Central memory CD4-positive, alpha-beta T cell (primary cell): ENCODE data around the gene INPP4B.
"Not testable (repeated sequence)": the region's sequence is repeated elsewhere in the genome, so short reads cannot be mapped to it uniquely, and the experiment has no call there.

ENCODE experiments used
- DNase-seq: peaks from one replicate; pipeline ENCODE4 v3.0.0; 2022

The INPP4B gene

DNA sequence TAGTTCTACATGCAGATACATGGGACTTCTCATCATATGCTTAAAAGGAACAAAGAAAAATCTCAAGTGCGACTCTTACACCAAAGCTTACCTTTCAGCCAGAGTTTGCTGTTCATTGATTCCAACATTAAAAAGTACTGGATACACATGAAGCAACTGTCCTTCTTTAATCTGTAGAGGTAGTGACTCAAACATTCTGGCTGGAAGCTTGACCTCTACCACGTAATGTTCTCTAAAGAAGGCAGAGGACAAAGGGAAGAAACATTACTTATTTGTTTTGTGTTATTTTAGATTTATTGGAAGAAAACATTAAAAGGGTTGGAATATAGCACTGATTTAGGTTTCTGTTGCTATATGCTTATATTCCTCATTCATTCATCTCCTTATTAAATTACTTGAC lies 733.6 kb downstream of the INPP4B start:
- DNase-seq: no peak

- no peak for DNase-seq
Measured at GRCh38 chr4:142110136-142110535, 736.0 kb downstream of the INPP4B start.

- DNase-seq: no peak
Measured at GRCh38 chr4:142104041-142104440, 742.1 kb downstream of the INPP4B start.

- DNase-seq: no peak
Measured at GRCh38 chr4:142101401-142101800, 744.7 kb downstream of the INPP4B start.

- no peak for DNase-seq
Measured at GRCh38 chr4:142100941-142101340, 745.2 kb downstream of the INPP4B start.

GRCh38 chr4:142098900-142099545 lies 747.1 kb downstream of the INPP4B start:
- DNase-seq: no peak

- DNase-seq: no peak
Measured at GRCh38 chr4:142098380-142098779, 747.7 kb downstream of the INPP4B start.

- DNase-seq: no peak
Measured at GRCh38 chr4:142097015-142097414, 749.1 kb downstream of the INPP4B start.

DNA sequence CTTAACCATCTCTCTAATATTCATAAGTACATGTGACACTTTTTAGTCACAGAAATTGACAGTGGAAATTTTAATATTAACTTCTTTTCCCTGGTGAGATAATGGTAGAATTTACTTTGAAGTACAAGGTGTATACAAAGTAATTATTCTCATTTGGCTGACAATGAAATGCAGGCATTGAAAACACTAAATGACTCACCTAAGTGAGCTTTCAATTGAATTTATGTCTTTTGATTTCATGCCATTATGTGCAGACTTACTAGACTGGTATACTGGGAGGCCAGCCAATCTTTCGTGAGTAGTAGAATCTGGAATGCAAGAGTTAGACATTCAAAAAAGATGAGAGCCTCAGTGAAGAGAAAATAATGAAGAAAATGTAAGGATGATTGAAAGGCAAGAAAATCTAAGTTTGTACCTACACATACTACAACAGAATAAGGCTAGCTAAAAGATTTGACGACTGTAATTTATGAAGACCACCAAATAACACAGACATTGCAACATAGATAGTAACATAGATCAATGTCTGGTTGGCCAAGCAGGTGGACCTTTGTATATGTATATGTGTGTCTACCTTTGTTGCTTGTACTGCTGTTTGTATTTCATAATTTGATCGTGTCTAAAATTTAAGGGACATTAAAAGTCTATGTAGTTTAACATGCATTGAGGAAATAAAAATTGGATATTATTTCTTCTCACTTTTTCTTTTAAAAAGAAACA lies 750.1 kb downstream of the INPP4B start:
- DNase-seq: no peak

- DNase-seq: no peak
Measured at GRCh38 chr4:142092941-142093340, 753.2 kb downstream of the INPP4B start.

GRCh38 chr4:142091691-142092182 lies 754.4 kb downstream of the INPP4B start:
- no peak for DNase-seq

- DNase-seq: no peak
Measured at GRCh38 chr4:142091085-142091513, 755.0 kb downstream of the INPP4B start.

DNA sequence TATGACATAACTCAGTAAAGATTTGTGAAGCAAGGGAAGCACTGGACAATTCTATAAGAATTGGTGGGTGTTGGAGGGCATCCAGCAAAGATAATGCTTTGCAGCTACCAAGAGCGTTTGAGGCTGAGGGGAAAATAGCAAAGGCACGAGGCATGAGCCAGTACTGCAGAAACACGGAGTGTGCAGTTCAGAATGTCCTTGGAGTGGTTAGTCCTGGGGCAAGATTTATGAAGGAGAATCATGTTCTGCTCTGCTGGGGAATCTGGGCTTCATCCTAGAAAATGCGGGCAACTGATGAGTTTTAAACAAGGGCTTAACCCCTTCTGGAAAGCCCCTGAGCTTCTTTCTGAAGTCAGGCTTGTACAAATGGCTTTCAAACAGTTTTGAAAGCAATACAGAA lies 757.2 kb downstream of the INPP4B start:
- no peak for DNase-seq

GRCh38 chr4:142085513-142086292 lies 760.4 kb downstream of the INPP4B start:
- no peak for DNase-seq

GRCh38 chr4:142083264-142083663 lies 762.8 kb downstream of the INPP4B start:
- DNase-seq: no peak

GRCh38 chr4:142081025-142081424 lies 765.1 kb downstream of the INPP4B start:
- DNase-seq: no peak

GRCh38 chr4:142079959-142080358 lies 766.1 kb downstream of the INPP4B start:
- no peak for DNase-seq

DNA sequence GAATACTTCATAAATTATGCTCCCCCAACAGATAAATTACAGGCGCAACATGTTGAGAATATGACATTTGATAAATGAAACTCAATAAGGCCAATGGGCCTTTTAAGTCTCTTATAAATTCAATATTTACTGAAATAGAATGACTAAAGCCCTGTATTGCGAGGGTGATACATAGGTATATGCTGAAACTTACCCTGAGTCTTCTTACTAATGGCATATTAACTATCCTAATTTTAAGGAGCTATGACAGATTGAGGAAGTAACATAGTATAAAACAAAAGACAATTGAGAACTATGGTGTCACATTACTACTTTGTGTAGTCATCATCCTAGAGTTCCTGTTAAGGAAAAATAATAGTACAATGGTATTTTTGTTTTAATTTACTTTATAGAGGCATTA lies 769.1 kb downstream of the INPP4B start:
- no peak for DNase-seq

- DNase-seq: not testable (repeated sequence)
Measured at GRCh38 chr4:142068304-142068703, 777.8 kb downstream of the INPP4B start.

DNA sequence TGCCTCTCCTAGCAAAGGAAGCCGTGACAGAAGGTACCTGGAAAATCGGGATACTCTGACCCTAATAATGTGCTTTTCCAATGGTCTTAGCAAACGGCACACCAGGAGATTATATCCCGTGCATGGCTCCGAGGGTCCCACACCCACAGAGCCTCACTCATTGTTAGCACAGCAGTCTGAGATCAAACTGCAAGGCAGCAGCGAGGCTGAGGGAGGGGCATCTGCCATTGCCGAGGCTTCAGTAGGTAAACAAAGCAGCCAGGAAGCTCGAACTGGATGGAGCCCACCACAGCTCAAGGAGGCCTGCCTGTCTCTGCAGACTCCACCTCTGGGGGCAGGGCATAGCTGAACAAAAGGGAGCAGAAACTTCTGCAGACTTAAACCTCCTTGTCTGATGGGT lies 779.5 kb downstream of the INPP4B start:
- DNase-seq: not testable (repeated sequence)

DNA sequence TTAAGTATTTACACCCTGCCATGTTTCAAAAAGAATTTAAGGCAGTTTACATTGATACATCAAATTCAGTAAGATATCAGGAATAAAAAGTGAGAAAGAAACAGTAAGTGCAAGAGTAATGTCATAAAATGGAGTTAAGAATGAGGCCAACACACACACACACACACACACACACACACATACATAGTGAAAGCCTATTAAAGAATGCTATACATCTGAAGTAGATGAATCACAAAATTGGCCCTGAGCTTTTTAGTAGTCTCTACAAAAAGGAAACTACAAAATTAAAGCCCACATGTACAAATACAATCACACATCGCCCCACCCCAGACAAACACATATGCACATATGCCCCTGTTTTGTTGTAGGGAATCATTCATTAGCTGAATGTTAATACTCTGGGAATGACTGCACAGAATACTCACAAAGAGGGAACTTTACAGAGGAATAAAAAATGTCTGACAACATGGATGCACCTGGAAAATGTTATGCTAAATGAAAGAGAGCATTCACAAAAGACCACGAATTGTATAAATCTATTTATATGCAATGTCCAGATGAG lies 780.9 kb downstream of the INPP4B start:
- DNase-seq: no peak

DNA sequence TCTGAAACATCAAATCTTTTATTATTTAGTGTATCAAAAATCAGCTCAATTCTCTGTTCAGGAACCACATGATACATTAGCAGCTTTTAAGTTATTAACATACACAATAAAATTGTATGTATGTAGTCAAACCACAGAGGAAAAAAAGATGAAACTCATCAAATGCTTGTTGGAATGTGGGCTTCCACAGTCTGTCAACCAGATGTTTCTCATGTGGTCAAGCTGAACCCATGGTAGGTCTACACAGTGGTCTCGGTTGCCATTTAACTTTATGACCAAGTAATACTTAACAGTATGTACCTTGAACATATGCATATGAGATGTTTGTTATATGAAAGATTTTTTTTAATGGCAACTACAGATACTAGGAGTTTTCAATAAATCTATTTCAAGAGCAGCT lies 781.9 kb downstream of the INPP4B start:
- DNase-seq: no peak

DNA sequence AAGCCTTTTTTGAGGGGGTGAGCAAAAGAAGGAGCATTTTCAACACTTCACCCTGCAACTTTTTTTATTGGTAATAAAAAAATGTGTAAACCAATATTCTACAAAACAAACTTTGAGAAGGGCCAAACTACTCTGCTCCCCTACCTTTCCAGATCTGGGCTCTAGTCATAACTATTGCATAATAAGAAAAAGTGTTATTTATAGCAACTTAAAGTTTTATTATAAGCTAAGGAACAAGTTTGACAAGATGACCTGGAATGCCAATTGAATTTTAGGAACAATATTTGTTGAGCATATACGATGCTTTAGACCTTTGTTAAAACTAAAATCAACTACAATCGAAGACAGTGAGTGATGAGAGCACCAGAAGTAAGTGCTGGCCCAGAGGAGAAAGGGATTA lies 800.1 kb downstream of the INPP4B start:
- DNase-seq: no peak
